DMS79 (cell line): Measurements from ENCODE around the gene OSCAR.

Experiments
- DNase-seq: peaks from one replicate; lab custom pipeline; 2025; lab: John Stamatoyannopoulos, UW

The OSCAR gene

DNA sequence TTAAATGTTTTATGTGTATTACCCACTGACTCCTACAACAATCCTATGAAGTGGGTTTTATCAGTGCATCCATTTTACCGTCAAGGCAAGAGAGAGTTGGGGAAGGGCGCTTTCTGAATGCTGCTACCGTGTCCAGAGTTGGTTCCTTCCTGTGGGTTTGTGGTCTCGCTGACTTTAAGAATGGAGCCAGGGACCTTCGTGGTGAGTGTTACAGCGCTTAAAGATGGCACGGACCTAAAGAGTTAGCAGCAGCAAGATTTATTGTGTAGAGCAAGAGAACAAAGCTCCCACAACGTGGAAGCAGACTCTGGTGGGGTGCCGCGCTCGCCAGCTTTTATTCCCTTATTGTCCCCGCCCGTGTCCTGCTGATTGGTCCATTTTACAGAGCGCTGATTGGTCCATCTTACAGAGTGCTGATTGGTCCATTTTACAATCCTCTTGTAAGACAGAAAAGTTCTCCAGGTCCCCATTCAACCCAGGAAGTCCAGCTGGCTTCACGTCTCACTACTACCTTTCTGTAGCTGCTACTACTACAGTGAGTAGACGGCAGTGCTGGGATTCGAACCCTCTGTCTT, 6.1 kb downstream of the OSCAR start:
- DNase-seq = no peak

GRCh38 chr19:54084410-54084809, 16.2 kb downstream of the OSCAR start:
- no peak for DNase-seq

DNA sequence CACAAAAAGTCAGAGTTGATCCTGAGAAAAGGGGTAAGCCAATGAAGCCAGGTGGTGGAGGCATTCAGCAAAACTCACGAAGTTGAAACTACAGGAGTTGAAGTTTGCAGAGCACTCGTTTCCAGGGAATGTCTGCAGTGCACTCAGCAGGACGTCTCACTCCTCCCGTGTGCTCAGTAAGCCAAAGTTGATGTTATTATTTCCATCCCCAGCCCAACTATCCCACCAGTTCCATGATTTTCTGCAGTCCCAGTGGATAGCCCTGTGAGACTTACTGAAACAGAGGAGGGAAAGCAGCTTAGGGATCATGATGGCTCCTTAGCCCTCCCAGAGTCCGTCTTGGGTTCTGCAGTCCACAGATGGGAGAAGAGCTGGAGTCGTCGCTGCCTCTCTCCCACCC, 19.6 kb downstream of the OSCAR start, which contains the start of gene TARM1:
TSS of gene TARM1 (minus strand) at position 334 of the 400 bp plus-strand sequence. CDS start at position 309, 25 bp downstream.
- DNase-seq = no peak

GRCh38 chr19:54077334-54077733, 23.3 kb downstream of the OSCAR start:
- DNase-seq = no peak

DNA sequence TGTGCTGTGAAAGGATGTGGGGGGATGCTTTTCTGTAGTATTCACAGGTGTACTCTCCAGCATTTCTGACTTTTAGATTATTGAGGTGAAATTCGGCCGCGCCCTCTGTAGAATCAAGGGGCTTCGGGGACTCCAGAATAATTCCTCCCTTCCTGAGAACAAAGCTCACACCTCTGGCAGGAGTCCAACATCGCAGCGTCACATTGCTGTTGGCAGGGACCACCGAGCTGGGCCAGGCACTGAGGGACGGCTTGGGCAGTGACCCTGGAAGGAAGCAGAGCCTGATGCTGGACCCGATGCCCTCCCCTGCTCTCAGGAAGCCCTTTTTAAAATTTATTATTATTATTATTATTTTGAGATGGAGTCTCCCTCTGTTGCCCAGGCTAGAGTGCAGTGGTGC, 25.8 kb downstream of the OSCAR start:
- DNase-seq = no peak

- no peak for DNase-seq
Observed at GRCh38 chr19:54073829-54074228, 26.8 kb downstream of the OSCAR start.

DNA sequence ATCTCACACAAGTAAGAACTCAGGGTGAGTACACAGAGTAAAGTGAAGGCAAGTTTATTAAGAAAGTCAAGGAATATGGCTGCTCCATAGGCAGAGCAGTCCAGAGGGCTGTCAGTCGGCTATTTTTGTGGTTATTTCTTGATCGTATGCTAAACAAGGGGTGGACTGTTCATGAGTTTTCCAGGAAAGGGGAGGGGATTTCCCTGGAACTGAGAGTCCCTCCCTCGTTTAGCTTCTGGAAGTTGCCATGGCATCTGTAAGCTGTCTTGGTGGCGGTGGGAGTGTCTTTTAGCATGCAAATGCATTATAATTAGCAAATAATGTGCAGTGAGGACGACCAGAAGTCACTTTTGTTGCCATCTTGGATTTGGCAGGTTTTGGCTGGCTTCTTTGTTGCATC, 31.1 kb downstream of the OSCAR start:
- DNase-seq = no peak

- no peak for DNase-seq
Observed at GRCh38 chr19:54063350-54064116, 37.1 kb downstream of the OSCAR start, which contains the start of gene VSTM1. VSTM1 (minus strand) TSS chr19:54063897; CDS start chr19:54063777, 120 bp downstream.

GRCh38 chr19:54062643-54063042, 38.0 kb downstream of the OSCAR start:
- no peak for DNase-seq

DNA sequence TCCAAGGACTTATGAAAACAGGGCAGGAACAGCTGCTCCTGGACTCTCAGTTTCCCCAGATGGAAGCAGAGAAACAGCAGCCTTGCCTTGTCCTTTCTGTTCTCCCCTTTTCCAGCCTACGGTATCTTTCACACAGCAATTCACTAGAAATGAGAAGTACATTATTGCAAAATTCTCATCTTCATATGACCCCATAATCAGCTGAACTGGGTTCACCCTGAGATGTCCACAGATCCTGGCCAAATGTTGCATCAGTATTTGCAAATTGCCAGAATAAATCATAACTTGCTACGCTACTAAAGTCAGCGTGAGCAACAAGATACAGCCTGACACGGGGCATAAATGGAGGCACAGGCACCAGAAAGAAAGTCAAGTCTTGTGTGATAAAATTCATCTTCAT, 53.0 kb downstream of the OSCAR start:
- DNase-seq = no peak

GRCh38 chr19:54045771-54046170, 54.8 kb downstream of the OSCAR start:
- DNase-seq = no peak
